ENCODE results near the gene NEK6.
A peak's percentile ranks its signal among the peaks of the same experiment; 100 is the strongest.

The NEK6 gene

GRCh38 chr9:124312290-124313265 lies 54.8 kb downstream of the NEK6 start:
- H3K27ac ChIP-seq, result no peak overlapping the region
- TF ChIP-seq ZFX (IDR thresholded peaks at IDR 0.05) (no peak), CTCF (conservative IDR thresholded peaks at IDR 0.05) (no peak)

GRCh38 chr9:124313940-124314339 lies 56.2 kb downstream of the NEK6 start:
- TF ChIP-seq ZFX (IDR thresholded peaks at IDR 0.05), result no peak
- TF ChIP-seq CTCF (conservative IDR thresholded peaks at IDR 0.05), result no peak
- no peak overlapping the region for H3K27ac ChIP-seq

- TF ChIP-seq CTCF (conservative IDR thresholded peaks at IDR 0.05), result no peak
- TF ChIP-seq ZFX (IDR thresholded peaks at IDR 0.05), result no peak
Measured at GRCh38 chr9:124315882-124316281, 58.1 kb downstream of the NEK6 start.

GRCh38 chr9:124320062-124320973 lies 62.6 kb downstream of the NEK6 start:
- no peak overlapping the region; the same call in 1 of the 2 replicates for H3K27ac ChIP-seq
- no peak for TF ChIP-seq ZFX (IDR thresholded peaks at IDR 0.05)
- peak; percentile 96 for TF ChIP-seq CTCF (conservative IDR thresholded peaks at IDR 0.05)

More at GRCh38 chr9:124315882-124316281, 58.1 kb downstream of the NEK6 start:
- no peak overlapping the region for H3K27ac ChIP-seq

GRCh38 chr9:124321416-124321815 lies 63.7 kb downstream of the NEK6 start:
- TF ChIP-seq CTCF (conservative IDR thresholded peaks at IDR 0.05), result no peak
- no peak for TF ChIP-seq ZFX (IDR thresholded peaks at IDR 0.05)
- no peak overlapping the region for H3K27ac ChIP-seq

- H3K27ac ChIP-seq, result no peak overlapping the region
- TF ChIP-seq ZFX (IDR thresholded peaks at IDR 0.05) (no peak), CTCF (conservative IDR thresholded peaks at IDR 0.05) (no peak)
Measured at GRCh38 chr9:124321935-124322334, 64.2 kb downstream of the NEK6 start.

Measured in C4-2B (cell line).